ENCODE data around the gene AK4. TPM values are rescaled to one million over a fixed set of nuclear protein-coding genes. Genes with fewer than 3 reads are reported as not detected.

The AK4 gene
- total RNA-seq, 1 experiment from 2014 or later, result 131 TPM

GRCh38 chr1:65197636-65198035 lies 49.6 kb downstream of the AK4 start:
- Histone ChIP-seq H3K4me3 (ENCODE audit: low read depth, low read length) (no peak overlapping the region), H3K36me3 (ENCODE audit: control insufficient read depth, insufficient read depth, low read length) (no peaks in the 10 kb centered on the region; the same call in 1 of the 2 replicates), H3K27me3 (replicated peaks; ENCODE audit: control insufficient read depth, insufficient read depth, low read length) (no peaks in the 10 kb centered on the region), H3K9me3 (no peaks in the 10 kb centered on the region), H3K4me1 (no peaks in the 10 kb centered on the region)
- no peak overlapping the region for H3K4me3 Mint-ChIP-seq (ENCODE audit: unreplicated experiment)
- DNase-seq, result no peak
- peaks cover 30% of the 10 kb centered on the region for H3K36me3 Mint-ChIP-seq (ENCODE audit: insufficient read depth, unreplicated experiment)
- CTCF ChIA-PET, result no interaction called here
- H3K9me3 Mint-ChIP-seq (ENCODE audit: unreplicated experiment), result no peaks in the 10 kb centered on the region
- no peak for TF ChIP-seq CTCF (IDR thresholded peaks at IDR 0.05; ENCODE audit: insufficient read depth in 1 of 2, low read depth in 1 of 2, low read length in 1 of 2, severe bottlenecking in 1 of 2, unreplicated experiment in 1 of 2)
- no peak overlapping the region for H3K27ac Mint-ChIP-seq (ENCODE audit: unreplicated experiment)
- intact Hi-C loops (cut with micrococcal nuclease; ENCODE audit: unreplicated experiment), result no loop called here
- H3K27me3 Mint-ChIP-seq (ENCODE audit: insufficient read depth, unreplicated experiment), result no peaks in the 10 kb centered on the region
- POLR2A ChIA-PET, result no interaction called here
- H3K4me1 Mint-ChIP-seq (ENCODE audit: low read depth, unreplicated experiment), result peaks cover 18% of the 10 kb centered on the region
- BruUV-seq (replicated peaks), result no TSS peak

- BruUV-seq (replicated peaks), result no TSS peak
These were observed 50.1 kb downstream of the AK4 start for GRCh38 chr1:65198096-65198495.

GRCh38 chr1:65200411-65200810 lies 52.4 kb downstream of the AK4 start:
- no peak overlapping the region for H3K27ac Mint-ChIP-seq (ENCODE audit: unreplicated experiment)
- ChIA-PET CTCF (no interaction called here), POLR2A (interaction anchor here (0.6 kb wide), 1 partner anchor 66 kb away, joined by 3 read pairs; no protein-coding TSS in a partner anchor)
- no peaks in the 10 kb centered on the region for H3K27me3 Mint-ChIP-seq (ENCODE audit: insufficient read depth, unreplicated experiment)
- H3K36me3 Mint-ChIP-seq (ENCODE audit: insufficient read depth, unreplicated experiment), result peaks cover 21% of the 10 kb centered on the region
- no TSS peak for BruUV-seq (replicated peaks)
- Histone ChIP-seq H3K36me3 (ENCODE audit: control insufficient read depth, insufficient read depth, low read length) (no peaks in the 10 kb centered on the region; the same call in 1 of the 2 replicates), H3K27me3 (replicated peaks; ENCODE audit: control insufficient read depth, insufficient read depth, low read length) (no peaks in the 10 kb centered on the region), H3K4me1 (no peaks in the 10 kb centered on the region), H3K9me3 (no peaks in the 10 kb centered on the region), H3K4me3 (ENCODE audit: low read depth, low read length) (no peak overlapping the region)
- H3K9me3 Mint-ChIP-seq (ENCODE audit: unreplicated experiment), result no peaks in the 10 kb centered on the region
- TF ChIP-seq CTCF (IDR thresholded peaks at IDR 0.05; ENCODE audit: insufficient read depth in 1 of 2, low read depth in 1 of 2, low read length in 1 of 2, severe bottlenecking in 1 of 2, unreplicated experiment in 1 of 2), result no peak
- intact Hi-C loops (cut with micrococcal nuclease; ENCODE audit: unreplicated experiment), result no loop called here
- DNase-seq, result no peak
- peaks cover 15% of the 10 kb centered on the region for H3K4me1 Mint-ChIP-seq (ENCODE audit: low read depth, unreplicated experiment)
- no peak overlapping the region for H3K4me3 Mint-ChIP-seq (ENCODE audit: unreplicated experiment)

More at GRCh38 chr1:65198096-65198495, 50.1 kb downstream of the AK4 start:
- intact Hi-C loops (cut with micrococcal nuclease; ENCODE audit: unreplicated experiment), result no loop called here
- H3K27me3 ChIP-seq (replicated peaks; ENCODE audit: control insufficient read depth, insufficient read depth, low read length), result no peaks in the 10 kb centered on the region
- ChIA-PET CTCF (no interaction called here), POLR2A (no interaction called here)
- H3K27me3 Mint-ChIP-seq (ENCODE audit: insufficient read depth, unreplicated experiment), result no peaks in the 10 kb centered on the region
- no peak for DNase-seq
- no peak overlapping the region for H3K27ac Mint-ChIP-seq (ENCODE audit: unreplicated experiment)
- no peaks in the 10 kb centered on the region for H3K9me3 Mint-ChIP-seq (ENCODE audit: unreplicated experiment)
- H3K4me1 ChIP-seq, result no peaks in the 10 kb centered on the region
- no peaks in the 10 kb centered on the region for H3K9me3 ChIP-seq
- H3K4me3 ChIP-seq (ENCODE audit: low read depth, low read length), result no peak overlapping the region
- H3K4me1 Mint-ChIP-seq (ENCODE audit: low read depth, unreplicated experiment), result peaks cover 18% of the 10 kb centered on the region
- TF ChIP-seq CTCF (IDR thresholded peaks at IDR 0.05; ENCODE audit: insufficient read depth in 1 of 2, low read depth in 1 of 2, low read length in 1 of 2, severe bottlenecking in 1 of 2, unreplicated experiment in 1 of 2), result no peak
- peaks cover 25% of the 10 kb centered on the region for H3K36me3 Mint-ChIP-seq (ENCODE audit: insufficient read depth, unreplicated experiment)
- H3K4me3 Mint-ChIP-seq (ENCODE audit: unreplicated experiment), result no peak overlapping the region
- H3K36me3 ChIP-seq (ENCODE audit: control insufficient read depth, insufficient read depth, low read length), result no peaks in the 10 kb centered on the region; the same call in 1 of the 2 replicates
